ENCODE measurements around the gene BLACAT1. TPM values are rescaled to one million over a fixed set of nuclear protein-coding genes. Genes with fewer than 3 reads are reported as not detected.

Gene BLACAT1
- total and polyA plus RNA-seq, 2 of the 4 experiments (the other 2 are of a cell fraction) = under 0.01 to 0.05 TPM

GRCh38 chr1:205442051-205442725, 13.7 kb downstream of the BLACAT1 start:
- Histone ChIP-seq H3K23ac (ENCODE audit: low read depth, low read length) (no peak overlapping the region), H2BK20ac (ENCODE audit: low read depth, low read length) (no peak overlapping the region), H3K18ac (ENCODE audit: low read depth, low read length) (no peak overlapping the region), H3K27ac (ENCODE audit: insufficient read depth, low read length) (no peak overlapping the region), H2AK9ac (replicated peaks; ENCODE audit: low read depth, low read length, poor library complexity) (no peak overlapping the region), H4K20me1 (ENCODE audit: insufficient read depth, low read length) (no peaks in the 10 kb centered on the region), H2BK15ac (ENCODE audit: low read depth, low read length) (no peak overlapping the region), H4K91ac (ENCODE audit: insufficient read depth, low read depth, low read length) (no peak overlapping the region), H3K9me1 (ENCODE audit: insufficient read depth, low read length) (no peaks in the 10 kb centered on the region; the same call in 1 of the 2 replicates), H3K4ac (ENCODE audit: low read depth, low read length) (no peak overlapping the region), H3K36me3 (ENCODE audit: control insufficient read depth, insufficient read depth, low read length) (no peaks in the 10 kb centered on the region), H4K8ac (ENCODE audit: low read depth in 2 of 2, low read length in 2 of 2) (no peak overlapping the region), H2AK5ac (ENCODE audit: low read depth, low read length) (no peak overlapping the region), H3K79me1 (ENCODE audit: low read depth in 1 of 2, low read length in 2 of 2) (no peaks in the 10 kb centered on the region), H3K9me3 (ENCODE audit: control insufficient read depth, insufficient read depth, low read length) (no peaks in the 10 kb centered on the region), H3K4me3 (ENCODE audit: insufficient read depth, low read depth, low read length) (no peak overlapping the region), H2BK120ac (ENCODE audit: low read depth, low read length) (no peak overlapping the region), H3K9ac (ENCODE audit: low read depth, low read length) (no peak overlapping the region), H4K5ac (ENCODE audit: low read depth, low read length) (no peak overlapping the region), H2AFZ (replicated peaks; ENCODE audit: low read length, poor library complexity) (no peak overlapping the region), H3K14ac (replicated peaks; ENCODE audit: low read depth, low read length) (no peak overlapping the region), H2BK5ac (ENCODE audit: low read depth, low read length, poor library complexity, severe bottlenecking) (no peak overlapping the region), H3K27me3 (ENCODE audit: control insufficient read depth, insufficient read depth, low read length) (peaks cover 65% of the 10 kb centered on the region), H3K4me1 (ENCODE audit: control insufficient read depth, insufficient read depth, low read length) (no peaks in the 10 kb centered on the region), H3K4me2 (ENCODE audit: low read depth, low read length) (no peak overlapping the region), H3K56ac (ENCODE audit: extremely low read depth, insufficient read depth, low read length) (no peak overlapping the region)
- ChIA-PET CTCF (interaction anchor here (0.8 kb wide), 1 partner anchor 25 kb away, joined by 4 read pairs; no protein-coding TSS in a partner anchor), POLR2A (ENCODE audit: unreplicated experiment) (no interaction called here)
- no peak for ATAC-seq (ENCODE audit: low read depth)
- TF ChIP-seq MAFK (IDR thresholded peaks at IDR 0.05; ENCODE audit: low read depth, low read length) (no peak), NFE2L2 (IDR thresholded peaks at IDR 0.05; ENCODE audit: low read depth, low read length) (no peak), POLR2A (IDR thresholded peaks at IDR 0.05; ENCODE audit: low read depth, low read length) (no peak)
- TF ChIP-seq, protein P1, sequence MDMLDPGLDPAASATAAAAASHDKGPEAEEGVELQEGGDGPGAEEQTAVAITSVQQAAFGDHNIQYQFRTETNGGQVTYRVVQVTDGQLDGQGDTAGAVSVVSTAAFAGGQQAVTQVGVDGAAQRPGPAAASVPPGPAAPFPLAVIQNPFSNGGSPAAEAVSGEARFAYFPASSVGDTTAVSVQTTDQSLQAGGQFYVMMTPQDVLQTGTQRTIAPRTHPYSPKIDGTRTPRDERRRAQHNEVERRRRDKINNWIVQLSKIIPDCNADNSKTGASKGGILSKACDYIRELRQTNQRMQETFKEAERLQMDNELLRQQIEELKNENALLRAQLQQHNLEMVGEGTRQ (IDR thresholded peaks at IDR 0.05; ENCODE audit: low read depth, low read length) = no peak
- in situ Hi-C loops (cut with MboI; ENCODE audit: low sequenced_read_pairs) = no loop called here
- dilution Hi-C loops (cut with HindIII; ENCODE audit: low sequenced_read_pairs, unreplicated experiment) = no loop called here
- intact Hi-C loops (cut with micrococcal nuclease) = no loop called here
- no peak for DNase-seq
- no TSS peak for BruUV-seq (replicated peaks)
- no CpG with 5 or more reads among the region's 12 CpGs for WGBS, 2 experiments (ENCODE audit: extremely low coverage in 2 of 2, insufficient read length in 1 of 2)

Measured in IMR-90 (cell line).